SU-DHL-6 (cell line): ENCODE results near the gene ZBTB11.
"Not testable (repeated sequence)": the region's sequence is repeated elsewhere in the genome, so short reads cannot be mapped to it uniquely, and the experiment has no call there.

Experiments
- H2AFZ ChIP-seq: fragments of 200-600 bp; sonication (generic); 2 replicates; pipeline ENCODE4 v1.6.1; 2014; ENCODE audit warnings: low read depth, mild to moderate bottlenecking, moderate library complexity, mixed read lengths, antibody characterized with exemption, low read length; ENCODE audit not compliant: severe bottlenecking
- H3F3A ChIP-seq: fragments of 200-600 bp; shearing (Covaris generic); 2 replicates; pipeline ENCODE4 v1.6.0; 2016; ENCODE audit warnings: antibody characterized with exemption, mild to moderate bottlenecking; ENCODE audit not compliant: insufficient read depth
- H3K27ac ChIP-seq: fragments of 200-600 bp; sonication (generic); 2 replicates; pipeline ENCODE4 v1.5.1; 2016; ENCODE audit warnings: low read depth, mild to moderate bottlenecking, low read length, moderate library complexity, mixed read lengths
- H3K27me3 ChIP-seq: fragments of 200-600 bp; sonication (generic), shearing (Covaris generic); 2 replicates; pipeline ENCODE4 v1.6.0; 2014; ENCODE audit warnings: mild to moderate bottlenecking, low read length
- H3K36me3 ChIP-seq: fragments of 200-600 bp; sonication (generic); 2 replicates; pipeline ENCODE4 v1.6.1; 2014; ENCODE audit warnings: mild to moderate bottlenecking, low read length, mixed read lengths
- H3K4me2 ChIP-seq: fragments of 300-600, 200-600 bp; shearing (Covaris generic), sonication (generic); 2 replicates; pipeline ENCODE4 v1.6.0; 2014; ENCODE audit warnings: low read length, low read depth, mild to moderate bottlenecking; ENCODE audit not compliant: poor library complexity, severe bottlenecking
- H3K4me3 ChIP-seq: fragments of 200-600 bp; sonication (generic); 2 replicates; pipeline ENCODE4 v1.5.1; 2014; ENCODE audit warnings: antibody characterized with exemption, low read length, mild to moderate bottlenecking, mixed read lengths; ENCODE audit not compliant: insufficient read depth, poor library complexity, severe bottlenecking
- H3K79me2 ChIP-seq: fragments of 200-600 bp; sonication (generic); 2 replicates; pipeline ENCODE4 v1.6.1; 2014; ENCODE audit warnings: mild to moderate bottlenecking, low read length, moderate library complexity; ENCODE audit not compliant: insufficient read depth
- H3K9ac ChIP-seq: fragments of 200-600 bp; sonication (generic); 2 replicates; pipeline ENCODE4 v1.7.0; 2014; ENCODE audit warnings: mild to moderate bottlenecking, low read length
- H3K9me2 ChIP-seq: fragments of 200-600 bp; sonication (generic); replicated peaks from 2 replicates; pipeline ENCODE4 v1.6.1; 2014; ENCODE audit warnings: low read length; ENCODE audit not compliant: insufficient read depth
- H3K9me3 ChIP-seq: fragments of 200-600 bp; sonication (generic); 2 replicates; pipeline ENCODE4 v1.6.1; 2014; ENCODE audit warnings: low read length, mixed read lengths; ENCODE audit not compliant: insufficient read depth
- H4K20me1 ChIP-seq: fragments of 200-600 bp; sonication (generic); 2 replicates; pipeline ENCODE4 v1.6.1; 2014; ENCODE audit warnings: low read depth, mild to moderate bottlenecking, antibody characterized with exemption, low read length, moderate library complexity, mixed read lengths
- EZH2phosphoT487 ChIP-seq: fragments of 200-600 bp; sonication (generic), shearing (Covaris generic); conservative IDR thresholded peaks from 2 replicates; pipeline ENCODE4 v1.6.1; 2018; ENCODE audit warnings: mild to moderate bottlenecking, antibody characterized with exemption, low read length, moderate library complexity, mixed read lengths
- TF ChIP-seq, protein P1 (sequence below): fragments of 200-600 bp; sonication (generic); IDR thresholded peaks from one replicate; pipeline ENCODE4 v1.5.1; 2017; ENCODE audit warnings: antibody characterized with exemption, mild to moderate bottlenecking, low read length, moderate library complexity; ENCODE audit not compliant: insufficient read depth, poor library complexity, severe bottlenecking

The ZBTB11 gene

DNA sequence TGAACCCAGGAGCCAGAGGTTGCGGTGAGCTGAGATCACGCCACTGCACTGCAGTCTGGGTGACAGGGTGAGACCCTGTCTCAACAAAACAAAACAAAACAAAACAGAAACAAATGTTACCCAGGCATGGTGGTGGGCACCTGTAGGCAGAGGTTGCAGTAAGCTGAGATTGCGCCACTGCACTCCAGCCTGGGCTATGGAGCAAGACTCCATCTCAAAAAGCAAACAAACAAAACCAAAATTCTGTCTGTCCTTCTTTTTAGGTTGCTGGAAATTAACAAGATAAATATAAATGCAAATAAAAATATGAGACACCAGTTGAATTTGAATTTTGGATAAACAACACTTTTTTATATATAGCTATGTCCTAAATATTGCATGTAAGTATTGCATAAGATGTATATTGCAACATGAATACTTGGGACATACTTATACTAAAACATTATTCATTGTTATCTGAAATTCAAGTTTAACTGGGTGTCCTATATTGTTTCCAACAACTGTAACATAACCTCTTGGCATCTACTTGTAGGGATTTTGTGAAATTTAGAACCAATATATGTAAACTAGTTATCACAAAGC, 42.8 kb upstream of the ZBTB11 start:
- H3F3A ChIP-seq, result peaks cover 33% of the 10 kb centered on the region
- no peaks in the 10 kb centered on the region for H3K9me3 ChIP-seq
- no peak overlapping the region for H3K4me2 ChIP-seq
- H3K4me3 ChIP-seq, result no peak overlapping the region
- no peaks in the 10 kb centered on the region for H3K36me3 ChIP-seq
- no peak overlapping the region for H2AFZ ChIP-seq
- H3K27ac ChIP-seq, result peak overlapping the region; percentile 99; the same call in 1 of the 2 replicates
- TF ChIP-seq, protein P1, sequence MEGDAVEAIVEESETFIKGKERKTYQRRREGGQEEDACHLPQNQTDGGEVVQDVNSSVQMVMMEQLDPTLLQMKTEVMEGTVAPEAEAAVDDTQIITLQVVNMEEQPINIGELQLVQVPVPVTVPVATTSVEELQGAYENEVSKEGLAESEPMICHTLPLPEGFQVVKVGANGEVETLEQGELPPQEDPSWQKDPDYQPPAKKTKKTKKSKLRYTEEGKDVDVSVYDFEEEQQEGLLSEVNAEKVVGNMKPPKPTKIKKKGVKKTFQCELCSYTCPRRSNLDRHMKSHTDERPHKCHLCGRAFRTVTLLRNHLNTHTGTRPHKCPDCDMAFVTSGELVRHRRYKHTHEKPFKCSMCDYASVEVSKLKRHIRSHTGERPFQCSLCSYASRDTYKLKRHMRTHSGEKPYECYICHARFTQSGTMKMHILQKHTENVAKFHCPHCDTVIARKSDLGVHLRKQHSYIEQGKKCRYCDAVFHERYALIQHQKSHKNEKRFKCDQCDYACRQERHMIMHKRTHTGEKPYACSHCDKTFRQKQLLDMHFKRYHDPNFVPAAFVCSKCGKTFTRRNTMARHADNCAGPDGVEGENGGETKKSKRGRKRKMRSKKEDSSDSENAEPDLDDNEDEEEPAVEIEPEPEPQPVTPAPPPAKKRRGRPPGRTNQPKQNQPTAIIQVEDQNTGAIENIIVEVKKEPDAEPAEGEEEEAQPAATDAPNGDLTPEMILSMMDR, result no peak
- no peak for TF ChIP-seq EZH2phosphoT487
- H3K27me3 ChIP-seq, result no peaks in the 10 kb centered on the region
- H3K79me2 ChIP-seq, result no peaks in the 10 kb centered on the region
- no peaks in the 10 kb centered on the region for H3K9me2 ChIP-seq
- H3K9ac ChIP-seq, result no peak overlapping the region
- H4K20me1 ChIP-seq, result no peaks in the 10 kb centered on the region

DNA sequence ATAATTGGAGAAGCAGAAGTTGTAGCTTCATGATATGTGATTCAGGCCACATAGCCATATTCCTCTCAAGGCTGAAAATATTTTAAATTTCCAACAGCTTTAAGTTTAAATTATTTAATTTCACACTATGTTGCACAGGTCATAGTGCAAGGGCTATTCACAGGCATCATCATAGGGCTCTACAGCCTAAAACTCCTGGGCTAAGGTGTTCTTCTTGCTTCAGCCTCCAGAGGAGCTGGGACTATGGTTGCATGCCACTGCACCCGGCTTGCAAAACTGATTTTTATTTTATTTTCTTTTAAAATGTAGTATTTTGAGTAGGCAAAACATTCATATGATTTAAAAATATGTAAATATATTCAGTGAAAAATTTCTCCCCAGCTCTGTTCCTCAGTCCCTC, 41.5 kb upstream of the ZBTB11 start:
- no peaks in the 10 kb centered on the region for H3K9me3 ChIP-seq
- no peak for TF ChIP-seq EZH2phosphoT487
- TF ChIP-seq, protein P1, result no peak
- H3K27me3 ChIP-seq, result no peaks in the 10 kb centered on the region
- H3K79me2 ChIP-seq, result no peaks in the 10 kb centered on the region
- H2AFZ ChIP-seq, result no peak overlapping the region
- H3F3A ChIP-seq, result peaks cover 28% of the 10 kb centered on the region
- H3K27ac ChIP-seq, result peak overlapping the region; percentile 32; the same call in 1 of the 2 replicates
- H3K9ac ChIP-seq, result no peak overlapping the region
- H3K9me2 ChIP-seq, result no peaks in the 10 kb centered on the region
- H3K36me3 ChIP-seq, result no peaks in the 10 kb centered on the region
- H3K4me2 ChIP-seq, result no peak overlapping the region
- no peak overlapping the region for H3K4me3 ChIP-seq
- no peaks in the 10 kb centered on the region for H4K20me1 ChIP-seq

GRCh38 chr3:101709126-101709525, 32.2 kb upstream of the ZBTB11 start:
- no peak overlapping the region for H3K9ac ChIP-seq
- H3K4me3 ChIP-seq, result no peak overlapping the region
- H3K27ac ChIP-seq, result no peak overlapping the region
- no peaks in the 10 kb centered on the region for H3K9me3 ChIP-seq
- TF ChIP-seq, protein P1, result no peak
- TF ChIP-seq EZH2phosphoT487, result no peak
- H3K27me3 ChIP-seq, result no peaks in the 10 kb centered on the region
- no peaks in the 10 kb centered on the region for H3K36me3 ChIP-seq
- no peak overlapping the region for H3K4me2 ChIP-seq
- no peaks in the 10 kb centered on the region for H3K79me2 ChIP-seq
- no peaks in the 10 kb centered on the region for H4K20me1 ChIP-seq
- no peaks in the 10 kb centered on the region for H3K9me2 ChIP-seq
- no peak overlapping the region for H2AFZ ChIP-seq
- H3F3A ChIP-seq, result peaks cover 8% of the 10 kb centered on the region; the same call in 1 of the 2 replicates

GRCh38 chr3:101704639-101705038, 27.7 kb upstream of the ZBTB11 start:
- H3K36me3 ChIP-seq, H2AFZ ChIP-seq, H3K27me3 ChIP-seq, H3K4me3 ChIP-seq, H3K79me2 ChIP-seq, H3K4me2 ChIP-seq, H3K9me3 ChIP-seq, H3K27ac ChIP-seq, H3K9ac ChIP-seq, H3K9me2 ChIP-seq, H4K20me1 ChIP-seq: not testable (repeated sequence)
- H3F3A ChIP-seq, result peaks cover 12% of the 10 kb centered on the region; the same call in 1 of the 2 replicates
